ENCODE results near the gene DCUN1D4. TPM values are rescaled to one million over a fixed set of nuclear protein-coding genes. Genes with fewer than 3 reads are reported as not detected.

Gene DCUN1D4
- polyA plus RNA-seq, 5 donors, result 35.9 to 63.7 (median 47.5) TPM

DNA sequence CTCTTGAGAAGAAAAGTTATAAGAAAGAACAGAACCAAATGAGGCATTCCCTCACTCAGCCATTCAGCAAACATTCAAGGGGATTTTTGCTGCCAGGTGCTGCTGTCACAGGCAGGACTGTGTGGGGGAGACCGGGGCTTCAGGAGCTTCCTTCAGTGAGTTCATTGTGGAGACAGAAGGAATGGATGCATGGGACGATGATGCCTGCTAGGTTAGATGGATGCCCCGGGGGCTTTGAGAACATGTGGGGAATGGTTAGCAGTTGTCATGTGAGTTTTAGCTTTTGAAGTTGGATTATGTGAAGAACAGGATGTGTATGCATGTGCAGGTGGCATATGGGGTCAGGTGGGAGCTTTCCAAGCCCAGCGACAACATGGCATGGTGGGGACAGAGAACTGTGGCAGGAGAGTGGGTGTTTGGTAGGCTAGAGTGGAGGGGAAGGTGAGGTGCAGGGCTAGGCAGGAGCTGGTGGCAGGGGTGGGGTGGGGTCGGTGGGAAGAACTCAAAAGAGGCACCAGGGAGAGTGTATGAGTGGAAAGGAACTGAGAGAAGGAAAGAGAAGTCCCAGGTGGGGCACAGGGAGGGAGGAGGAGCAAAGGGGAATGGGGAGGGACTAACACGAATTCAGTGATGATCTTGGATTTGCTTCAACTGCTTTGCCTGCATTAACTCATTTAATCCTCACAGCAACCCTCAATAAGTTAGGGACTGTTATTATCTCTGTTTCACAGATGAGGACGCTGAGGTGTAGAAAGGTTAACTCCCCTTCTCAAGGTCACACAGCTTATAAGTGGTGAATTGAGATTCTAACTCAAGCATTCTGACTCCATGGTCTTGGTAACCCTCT, 8.4 kb downstream of the DCUN1D4 start:
- no peak for DNase-seq

DNA sequence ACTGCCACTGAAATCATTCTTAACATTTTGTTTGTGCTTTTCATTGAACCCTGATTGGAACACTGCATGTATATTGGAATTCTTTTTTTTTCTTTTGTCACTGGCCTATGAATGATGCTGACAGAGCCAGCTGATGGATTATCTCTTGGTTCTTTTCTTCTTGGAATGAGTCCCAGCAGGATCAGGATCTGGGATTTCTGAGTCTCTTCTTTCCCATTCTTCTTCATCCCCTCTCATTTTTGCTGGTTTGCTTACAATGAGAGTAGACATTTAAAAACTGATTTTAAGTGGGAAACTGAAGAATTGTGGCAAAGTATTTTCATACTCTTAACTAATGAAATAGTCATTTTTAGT, 9.0 kb downstream of the DCUN1D4 start:
- no peak for DNase-seq

DNA sequence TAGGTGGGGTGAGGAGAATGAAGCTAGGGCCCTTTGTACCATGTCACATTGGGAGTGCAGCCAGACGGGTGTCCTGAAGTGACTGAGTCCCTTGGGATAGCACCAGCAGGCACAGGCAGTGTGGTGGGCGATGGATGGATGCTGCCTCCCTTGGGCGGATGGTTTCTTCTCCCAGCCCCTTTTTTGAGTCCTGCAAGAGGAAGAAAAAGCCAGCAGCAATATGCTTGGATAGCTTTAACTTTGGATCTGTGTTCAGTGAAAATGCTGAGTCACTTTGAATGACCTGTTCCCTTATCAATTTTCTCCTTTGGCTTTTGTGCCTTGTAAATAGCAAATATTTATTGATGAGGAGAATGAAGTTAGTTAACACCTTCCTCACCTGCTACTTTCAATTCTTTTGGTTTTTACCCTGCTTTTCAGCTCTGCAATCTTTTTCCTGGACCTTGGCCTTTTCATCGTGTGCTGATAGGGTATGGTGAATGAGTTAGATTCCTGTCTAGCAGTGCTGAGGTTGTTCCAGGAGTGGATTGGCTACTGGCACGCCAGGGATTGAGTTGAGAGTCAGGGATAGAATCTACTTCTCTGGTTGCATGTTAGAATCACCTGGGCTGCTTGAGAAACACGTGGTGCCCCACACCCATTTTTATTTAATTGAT, 10.2 kb downstream of the DCUN1D4 start:
- DNase-seq, result no peak

DNA sequence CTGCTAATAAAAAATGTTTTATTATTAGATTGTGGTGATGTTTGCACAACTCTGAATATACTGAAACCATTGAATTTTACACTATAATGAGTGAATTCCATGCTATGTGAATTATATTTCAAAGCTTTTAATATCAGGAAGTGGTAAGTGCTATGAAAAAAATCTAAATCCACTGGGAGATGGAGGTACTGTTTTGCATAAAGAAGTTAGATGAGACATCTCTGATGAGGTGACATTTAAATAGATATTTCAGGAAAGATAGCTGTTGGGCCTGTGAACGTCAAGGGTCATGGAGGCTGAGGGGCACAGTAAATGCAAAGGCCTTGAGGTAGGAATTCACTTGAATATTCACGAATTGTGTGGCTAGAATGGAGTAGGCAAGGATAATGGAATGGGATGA, 12.3 kb downstream of the DCUN1D4 start:
- DNase-seq, result no peak

DNA sequence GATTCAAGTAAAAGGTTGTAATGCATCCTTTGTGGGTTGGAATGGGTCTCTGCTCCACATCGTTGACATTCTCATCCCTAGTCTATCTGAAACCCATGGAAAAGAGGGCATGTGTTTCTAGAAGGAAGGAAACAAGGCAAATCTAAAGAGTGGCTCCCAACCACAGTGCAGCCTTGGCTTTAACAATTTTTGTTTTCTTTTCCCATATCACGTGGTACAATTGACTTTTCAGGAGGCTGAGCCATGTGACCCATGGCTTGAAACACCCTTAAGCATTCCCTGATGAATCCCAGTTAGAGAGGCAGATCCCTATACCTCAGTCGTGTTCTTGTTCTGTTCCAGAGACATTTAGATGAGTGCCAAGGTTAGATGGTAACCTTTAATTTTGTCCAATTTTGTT, 12.8 kb downstream of the DCUN1D4 start:
- no peak for DNase-seq

DNA sequence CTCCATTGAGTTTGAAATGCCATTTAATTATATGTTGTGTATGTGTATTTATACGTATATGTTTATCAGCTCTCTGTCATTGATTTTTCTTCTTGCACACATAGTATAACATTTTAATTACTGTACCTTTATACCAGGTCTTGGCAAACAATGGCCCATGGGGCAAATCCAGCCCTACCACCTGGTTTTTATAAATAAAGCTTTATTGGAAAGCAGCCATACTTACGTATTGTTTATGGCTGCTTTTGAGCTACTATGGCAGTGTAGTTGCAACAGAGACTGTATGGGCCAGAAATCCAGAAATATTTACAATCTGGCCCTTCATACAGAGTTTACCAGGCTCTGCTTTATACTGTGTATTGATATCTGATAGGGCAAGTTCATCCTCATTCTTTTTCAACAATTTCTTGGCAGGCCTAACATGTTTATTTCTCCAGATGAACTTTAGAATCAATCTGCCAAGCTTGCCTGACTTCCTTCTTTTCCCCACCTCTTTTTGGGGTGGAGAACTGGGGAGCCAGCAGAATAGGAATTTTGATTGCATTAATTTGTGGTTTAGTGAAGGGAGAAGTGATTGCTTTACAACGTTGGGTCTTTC, 15.8 kb downstream of the DCUN1D4 start:
- peak; percentile 25 to 32 for DNase-seq

DNA sequence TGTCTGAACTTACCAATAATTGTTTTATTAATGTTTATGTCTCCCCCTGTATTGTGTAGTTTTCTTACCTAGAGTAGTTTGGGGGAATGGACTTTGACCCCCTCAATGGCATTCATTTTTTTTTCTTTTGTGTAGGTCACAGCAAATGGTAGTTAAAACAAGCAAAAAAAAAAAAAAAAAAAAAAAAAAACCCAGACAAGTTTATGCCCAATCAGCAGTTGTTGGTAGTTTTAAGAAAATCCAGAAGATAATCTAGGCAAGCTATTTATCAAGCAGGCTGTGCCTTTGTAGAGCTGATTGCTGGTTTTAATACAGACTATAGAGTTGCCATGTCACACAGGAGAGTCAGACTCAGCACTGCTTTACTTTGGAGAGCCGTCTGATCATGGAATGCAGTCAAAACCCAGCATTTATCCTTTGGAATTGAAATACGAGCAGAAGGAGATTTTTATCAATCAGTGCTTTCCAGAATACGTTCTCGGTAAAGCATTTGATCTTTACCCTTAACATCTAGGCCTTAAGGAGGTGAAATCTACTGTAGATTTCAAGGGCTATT, 16.6 kb downstream of the DCUN1D4 start:
- DNase-seq, result no peak

DNA sequence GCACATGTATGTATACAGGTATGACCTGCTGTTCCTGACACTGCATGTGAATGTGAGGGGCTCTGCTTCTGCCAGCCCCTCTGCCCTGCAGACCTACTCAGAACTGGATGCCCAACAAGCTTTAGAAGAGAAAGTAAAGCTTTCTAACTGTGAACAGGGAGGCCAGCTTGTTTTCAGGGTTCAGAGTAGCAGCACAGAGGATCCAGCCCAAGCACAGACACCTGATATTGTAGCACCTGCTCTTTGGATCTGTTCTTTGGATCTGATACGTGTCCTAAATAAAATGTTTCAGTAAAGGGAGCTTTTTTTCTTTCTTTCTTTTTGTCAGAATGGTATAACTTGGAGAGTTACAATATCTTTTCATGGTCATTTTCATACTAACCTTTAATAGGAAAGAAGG, 19.2 kb downstream of the DCUN1D4 start:
- no peak for DNase-seq

DNA sequence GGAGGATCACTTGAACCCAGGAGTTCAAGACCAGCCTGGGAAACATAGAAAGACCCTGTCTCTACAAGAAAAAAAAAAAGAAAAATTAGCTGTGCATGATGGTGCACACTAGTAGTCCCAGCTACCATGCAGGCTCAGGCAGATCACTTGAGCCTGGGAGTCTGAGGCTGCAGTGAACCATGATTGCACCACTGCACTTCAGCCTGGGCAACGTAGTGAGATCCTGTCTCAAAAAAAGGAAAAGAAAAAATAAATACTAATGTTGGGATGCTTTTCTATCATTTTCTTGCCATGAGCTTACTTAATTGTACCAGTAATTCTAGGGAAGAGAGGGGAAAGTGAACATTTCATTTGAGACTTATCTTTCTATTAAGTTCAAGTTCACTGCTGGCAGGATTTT, 19.8 kb downstream of the DCUN1D4 start:
- DNase-seq, result no peak

DNA sequence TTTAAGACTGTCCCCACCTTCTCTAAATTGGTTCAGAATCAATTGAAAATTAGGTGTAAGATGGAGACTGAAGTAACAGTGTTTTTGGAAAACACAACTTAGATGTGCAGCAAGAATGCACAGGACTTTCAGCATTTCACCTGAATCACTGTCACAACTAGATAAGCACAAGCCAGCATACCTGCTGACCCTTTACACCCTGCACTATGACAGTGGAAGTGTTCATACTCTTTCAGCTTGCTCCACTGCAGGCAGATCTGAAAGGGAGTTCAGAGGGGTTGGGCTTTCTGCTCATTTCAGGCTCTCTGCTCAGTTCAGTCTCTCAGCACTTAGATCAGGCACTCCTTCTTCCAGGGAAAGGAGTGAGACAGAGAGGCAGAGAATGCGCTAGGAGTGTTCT, 22.8 kb downstream of the DCUN1D4 start:
- no peak for DNase-seq

DNA sequence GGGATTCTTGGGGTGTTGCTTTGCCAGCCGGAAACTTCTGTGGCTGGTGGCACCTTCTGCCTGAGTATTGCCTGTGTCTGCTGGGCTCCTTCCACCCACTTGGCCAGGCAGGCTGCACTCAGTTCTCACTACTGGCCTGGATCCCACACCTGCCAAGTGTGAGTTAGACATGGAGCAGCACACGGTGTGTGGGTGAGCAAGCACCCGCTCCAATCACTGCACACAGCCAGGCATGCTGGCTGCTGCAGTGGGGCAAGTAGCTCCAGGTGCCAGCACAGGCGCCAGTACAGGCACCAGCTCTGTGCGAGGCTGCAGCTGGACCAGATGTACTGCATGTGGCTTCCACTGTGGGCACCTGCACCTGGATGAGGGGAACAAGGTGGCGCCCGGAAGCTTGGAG, 23.9 kb downstream of the DCUN1D4 start:
- no peak for DNase-seq

DNA sequence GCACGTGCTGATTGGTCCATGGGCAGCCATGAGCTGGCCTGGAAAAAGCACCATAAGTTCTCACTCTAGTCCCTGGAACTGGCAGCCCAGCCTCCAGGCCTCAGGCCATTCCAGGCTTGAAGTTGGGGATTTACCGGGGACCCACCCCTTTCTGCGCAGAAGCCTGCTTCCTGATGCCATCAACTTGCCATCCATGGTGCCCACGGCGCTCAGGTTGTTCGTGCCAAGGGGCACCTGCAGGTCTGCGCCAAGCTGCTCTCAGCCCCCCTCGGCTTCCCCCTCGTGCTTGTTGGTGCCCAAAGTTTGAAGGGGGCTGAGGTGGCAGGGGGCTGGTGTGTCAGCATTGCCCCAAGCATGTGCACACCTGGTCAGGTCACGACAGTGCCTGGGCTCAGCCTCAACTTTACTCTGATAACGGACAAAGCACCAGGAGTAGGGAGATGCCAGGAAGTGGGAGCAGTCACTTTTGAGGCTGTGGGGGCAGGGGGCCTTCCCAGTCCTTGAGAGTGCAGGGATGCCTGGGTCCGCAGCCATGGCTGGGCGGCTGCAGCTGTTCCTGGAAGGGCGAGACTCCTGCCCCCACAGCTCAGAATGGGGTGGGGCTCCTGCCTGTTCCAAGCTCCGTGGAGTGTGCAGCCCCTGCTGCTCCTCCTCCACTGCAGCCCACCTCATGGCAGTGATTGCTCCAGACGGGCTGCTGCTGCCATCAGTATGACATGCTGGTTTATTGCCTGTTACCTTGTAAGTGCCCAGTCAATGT, 24.9 kb downstream of the DCUN1D4 start:
- DNase-seq, result no peak

DNA sequence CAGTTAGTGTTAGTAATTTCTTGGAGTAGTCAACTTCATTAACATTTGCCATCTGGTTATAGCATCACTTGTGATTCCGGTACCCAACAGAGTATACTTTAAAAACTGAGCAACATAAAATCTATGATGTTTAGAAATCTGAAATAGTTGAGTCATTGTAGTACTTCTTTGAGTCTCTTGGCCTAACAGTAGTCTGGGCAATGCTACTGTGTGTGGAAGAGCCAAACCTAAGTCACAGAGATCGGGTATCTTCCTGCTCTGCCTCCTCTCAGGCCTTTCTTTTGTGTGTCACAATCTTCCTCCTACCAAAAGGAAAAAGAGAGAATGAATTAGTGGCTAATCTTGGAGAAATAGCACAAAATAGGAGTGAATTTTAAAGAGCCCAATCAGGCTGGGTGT, 25.5 kb downstream of the DCUN1D4 start:
- no peak for DNase-seq

DNA sequence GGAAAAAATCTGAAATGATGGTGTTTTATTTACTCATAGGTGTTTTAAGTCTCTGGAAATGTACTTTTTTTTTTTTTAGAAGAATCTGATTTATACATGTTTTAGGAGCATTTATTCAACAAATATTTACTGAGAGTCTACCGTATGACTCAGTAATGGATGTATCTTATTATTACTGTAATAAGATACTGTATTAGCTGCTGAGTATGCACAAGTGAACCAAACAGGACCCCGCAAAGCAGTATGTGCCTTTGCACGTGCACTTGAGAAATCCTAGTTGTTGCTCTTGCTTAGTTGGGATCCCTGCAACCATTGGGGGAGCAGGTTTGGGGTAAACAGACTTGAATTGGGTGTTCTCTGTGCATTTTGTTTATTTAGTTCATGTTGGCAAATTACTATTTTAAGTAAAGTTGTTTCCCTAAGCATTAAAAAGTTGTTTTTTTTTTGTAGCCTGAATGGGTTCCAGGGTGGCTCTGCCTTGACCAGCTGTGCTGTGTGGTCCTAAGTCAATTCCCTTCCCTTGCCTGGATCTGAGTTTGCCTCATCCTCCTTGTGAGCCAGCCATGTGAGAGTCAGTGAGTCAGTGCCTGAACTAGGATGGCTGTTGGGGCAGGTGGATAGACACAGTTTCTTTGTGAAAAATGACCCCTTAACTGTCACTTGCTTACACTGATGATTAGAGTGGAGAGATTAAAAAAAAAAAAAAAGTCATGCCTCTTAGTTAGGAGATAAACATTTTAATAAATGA, 27.7 kb downstream of the DCUN1D4 start:
- DNase-seq, result no peak

DNA sequence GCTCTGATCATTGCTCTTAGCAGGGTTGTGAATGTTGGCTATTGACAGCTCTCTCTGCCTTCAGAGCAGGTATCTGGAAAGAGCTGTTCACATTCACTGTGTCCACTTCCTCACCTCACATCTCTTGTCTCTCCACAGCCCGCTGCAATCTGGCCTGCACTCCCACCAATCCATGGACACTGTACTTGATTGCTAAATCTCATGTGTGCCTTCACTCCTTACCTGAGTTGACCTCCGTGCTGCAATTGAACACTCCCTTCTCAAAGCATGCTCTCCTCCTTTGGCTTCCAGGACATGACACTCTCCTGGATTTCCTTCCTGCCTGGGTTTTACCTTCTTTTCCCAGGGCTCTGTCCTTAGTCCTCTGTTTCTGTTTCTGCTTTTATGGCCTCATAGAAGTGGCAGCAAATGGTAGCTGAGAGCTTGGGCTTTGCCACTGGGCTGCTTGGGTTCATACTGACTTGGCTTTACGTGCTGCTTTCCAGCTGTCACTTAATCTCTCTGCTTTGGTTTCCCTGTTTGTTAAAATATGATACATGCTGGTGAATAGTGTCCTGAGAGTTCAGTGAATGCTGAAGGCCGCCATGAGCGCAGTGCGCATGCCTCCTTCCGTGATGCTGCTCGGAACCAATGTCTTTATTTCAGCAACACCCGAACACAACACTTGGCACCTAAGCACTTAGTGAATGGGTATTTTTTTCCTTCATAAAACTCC, 29.5 kb downstream of the DCUN1D4 start:
- no peak for DNase-seq

DNA sequence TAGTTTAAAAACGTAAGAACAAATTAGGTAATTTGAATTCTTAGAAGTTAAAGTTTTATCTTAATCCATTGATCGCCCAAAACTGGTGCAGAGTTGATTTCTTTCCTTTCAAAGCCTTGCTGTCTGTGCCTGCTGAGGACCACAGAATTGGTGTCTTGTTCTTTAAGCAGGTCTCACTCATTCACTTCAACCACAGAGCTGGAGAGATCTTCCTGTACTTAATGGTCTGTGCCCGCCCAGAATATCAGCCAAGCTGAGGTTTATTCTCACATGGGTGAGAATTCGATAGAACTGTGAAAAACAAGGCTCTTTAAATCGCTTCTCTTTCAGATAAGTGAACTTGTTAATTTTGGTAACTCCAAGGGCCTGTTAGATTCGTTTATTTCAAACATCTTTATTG, 31.6 kb downstream of the DCUN1D4 start:
- no peak for DNase-seq

DNA sequence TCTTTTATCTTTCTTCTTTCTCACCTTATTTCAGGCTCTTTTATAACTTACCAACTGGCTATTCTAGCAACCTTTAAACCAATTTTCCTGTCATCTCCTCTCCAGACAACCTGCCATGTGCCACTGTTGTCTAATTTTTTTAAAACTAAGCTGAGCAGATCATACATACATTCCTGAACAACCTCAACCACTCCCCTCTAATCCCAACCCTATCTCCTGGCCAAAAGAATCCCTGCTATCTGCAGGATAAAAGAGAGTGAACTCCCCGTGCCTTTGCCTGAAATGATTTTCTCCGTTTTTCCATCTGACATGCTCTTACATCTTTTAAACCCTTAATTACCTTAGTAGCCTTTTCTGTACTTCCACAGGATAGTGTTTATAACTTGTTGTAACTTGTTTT, 35.5 kb downstream of the DCUN1D4 start:
- DNase-seq, result no peak

DNA sequence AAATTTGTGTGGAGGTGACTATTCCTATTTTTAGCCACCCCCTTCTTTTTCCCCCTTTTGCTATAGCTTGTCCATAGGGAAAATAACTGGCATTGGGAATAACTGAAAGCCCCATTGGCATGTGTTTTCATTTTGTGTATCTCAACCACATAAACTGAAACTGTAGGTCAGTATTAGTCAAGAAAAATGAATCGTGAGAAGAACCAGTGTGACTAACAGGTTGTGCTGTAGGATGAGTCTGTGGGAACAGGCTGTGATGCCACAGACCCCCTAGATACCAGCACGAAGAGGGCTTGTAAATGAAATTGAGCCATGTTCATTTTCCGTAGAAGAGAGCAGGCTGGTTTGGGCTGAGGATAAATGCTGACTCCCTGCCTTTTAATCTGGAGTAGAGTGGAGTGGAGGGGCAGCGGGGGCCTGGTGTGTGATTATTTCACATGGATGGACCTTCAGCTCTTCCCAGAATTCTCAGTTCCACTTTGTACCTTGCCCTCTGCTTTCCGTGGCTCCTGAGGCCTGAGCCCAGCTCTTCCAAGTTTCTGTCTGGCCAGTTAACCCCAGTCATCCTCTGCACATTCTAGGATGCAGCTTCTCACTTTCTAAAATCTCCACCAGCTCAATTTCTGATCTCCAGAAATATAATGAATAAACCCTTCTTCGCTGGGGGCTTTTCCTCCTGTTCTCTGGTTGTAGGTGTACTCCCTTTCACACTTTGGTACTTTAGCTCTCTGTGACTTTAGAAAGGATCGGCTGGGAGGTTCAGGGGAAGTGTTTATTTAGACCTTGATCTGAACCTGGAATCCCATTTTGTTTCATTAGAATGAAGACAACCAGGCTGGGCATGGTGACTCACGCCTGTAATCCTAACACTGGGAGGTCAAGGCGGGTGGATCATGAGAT, 37.3 kb downstream of the DCUN1D4 start:
- no peak for DNase-seq

DNA sequence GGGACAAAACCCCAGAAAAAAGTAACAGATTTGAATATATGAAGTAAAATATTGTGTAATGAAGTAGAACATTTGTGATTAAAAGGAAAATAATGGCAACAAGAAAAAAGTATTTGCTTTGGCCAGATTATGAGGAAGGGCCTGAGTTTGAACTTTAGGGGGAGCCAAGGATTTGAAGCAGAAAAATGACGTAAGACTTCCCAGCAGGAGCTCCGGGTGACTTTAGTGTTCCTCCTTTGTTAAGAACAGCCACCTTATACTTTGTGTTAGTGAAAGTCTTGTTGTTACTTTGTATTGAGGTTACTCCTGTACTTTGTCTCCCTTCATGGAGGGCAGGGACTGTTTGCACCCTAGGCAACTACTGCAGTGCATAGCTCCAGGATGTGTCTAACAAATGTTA, 41.1 kb downstream of the DCUN1D4 start:
- no peak for DNase-seq

DNA sequence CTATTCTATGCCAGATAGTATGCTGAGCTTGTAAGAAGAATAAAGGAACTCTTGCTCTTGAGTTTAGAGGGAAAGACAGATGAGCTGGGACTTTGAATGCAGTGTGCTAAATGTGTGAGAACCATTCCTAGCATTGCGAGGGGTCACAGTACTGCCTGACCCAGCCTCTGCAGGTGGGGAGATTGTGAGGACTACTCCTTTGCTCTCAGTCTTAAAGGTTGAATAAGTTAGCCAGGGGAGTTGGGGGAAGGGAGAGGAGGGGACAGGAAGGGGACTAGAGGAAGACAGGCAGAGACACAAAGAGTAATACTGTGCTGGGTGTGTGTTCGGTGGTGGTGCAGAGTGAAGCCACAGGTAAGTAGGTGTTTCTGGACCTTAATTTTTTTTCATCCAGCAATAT, 41.7 kb downstream of the DCUN1D4 start:
- no peak for DNase-seq

All from right lung (tissue), 5 donors.